DOHH2 (cell line): ENCODE results near the gene P2RY6.

ENCODE experiments used
- H3F3A ChIP-seq: fragments of 200-600 bp; sonication (generic), shearing (Covaris generic); 2 replicates; pipeline ENCODE4 v1.6.0; 2016; ENCODE audit warnings: antibody characterized with exemption, mild to moderate bottlenecking; ENCODE audit not compliant: control insufficient read depth, insufficient read depth
- H3K27ac ChIP-seq: fragments of 200-600 bp; sonication (generic); 2 replicates; pipeline ENCODE4 v1.5.1; 2014; ENCODE audit warnings: low read depth, mild to moderate bottlenecking, low read length, moderate library complexity
- H3K27me3 ChIP-seq: fragments of 200-600 bp; sonication (generic); 2 replicates; pipeline ENCODE4 v1.6.1; 2014; ENCODE audit warnings: mild to moderate bottlenecking, low read length, mixed read lengths; ENCODE audit not compliant: control insufficient read depth
- H3K36me3 ChIP-seq: fragments of 200-600 bp; sonication (generic); 2 replicates; pipeline ENCODE4 v1.6.1; 2014; ENCODE audit warnings: mild to moderate bottlenecking, low read length, moderate library complexity, mixed read lengths; ENCODE audit not compliant: control insufficient read depth
- H3K4me1 ChIP-seq: fragments of 200-600 bp; sonication (generic); 2 replicates; pipeline ENCODE4 v1.6.1; 2014; ENCODE audit warnings: mild to moderate bottlenecking, low read length, mixed read lengths; ENCODE audit not compliant: control insufficient read depth
- H3K4me2 ChIP-seq: fragments of 200-600 bp; sonication (generic); 2 replicates; pipeline ENCODE4 v1.6.0; 2014; ENCODE audit warnings: mild to moderate bottlenecking, low read length, moderate library complexity
- H3K4me3 ChIP-seq: fragments of 200-600 bp; sonication (generic); 2 replicates; pipeline ENCODE4 v1.5.1; 2014; ENCODE audit warnings: mild to moderate bottlenecking, low read length, mixed read lengths
- H3K79me2 ChIP-seq: fragments of 200-600 bp; sonication (generic); 2 replicates; pipeline ENCODE4 v1.6.1; 2014; ENCODE audit warnings: mild to moderate bottlenecking, low read length, mixed read lengths; ENCODE audit not compliant: control insufficient read depth
- H3K9me2 ChIP-seq: fragments of 200-600 bp; sonication (generic); replicated peaks from 2 replicates; pipeline ENCODE4 v1.6.1; 2014; ENCODE audit warnings: mild to moderate bottlenecking, low read length, mixed read lengths; ENCODE audit not compliant: control insufficient read depth
- H3K9me3 ChIP-seq: fragments of 200-600 bp; sonication (generic); 2 replicates; pipeline ENCODE4 v1.6.1; 2014; ENCODE audit warnings: antibody characterized with exemption, low read length, mixed read lengths; ENCODE audit not compliant: control insufficient read depth, insufficient read depth
- H4K20me1 ChIP-seq: fragments of 200-600 bp; sonication (generic); 2 replicates; pipeline ENCODE4 v1.6.0; 2014; ENCODE audit warnings: low read depth, mild to moderate bottlenecking, antibody characterized with exemption, low read length, moderate library complexity; ENCODE audit not compliant: control insufficient read depth, insufficient read depth
- CTCF ChIP-seq: fragments of 200-600 bp; sonication (generic); IDR thresholded peaks from one replicate; pipeline ENCODE4 v1.5.1; 2014; ENCODE audit warnings: antibody characterized with exemption, mild to moderate bottlenecking, low read depth, low read length; ENCODE audit not compliant: poor library complexity, severe bottlenecking
- EZH2phosphoT487 ChIP-seq: fragments of 200-600 bp; sonication (generic); IDR thresholded peaks from 2 replicates; pipeline ENCODE4 v1.6.1; 2017; ENCODE audit warnings: borderline replicate concordance, mild to moderate bottlenecking, antibody characterized with exemption, low read length, moderate library complexity, mixed read lengths

The P2RY6 gene

DNA sequence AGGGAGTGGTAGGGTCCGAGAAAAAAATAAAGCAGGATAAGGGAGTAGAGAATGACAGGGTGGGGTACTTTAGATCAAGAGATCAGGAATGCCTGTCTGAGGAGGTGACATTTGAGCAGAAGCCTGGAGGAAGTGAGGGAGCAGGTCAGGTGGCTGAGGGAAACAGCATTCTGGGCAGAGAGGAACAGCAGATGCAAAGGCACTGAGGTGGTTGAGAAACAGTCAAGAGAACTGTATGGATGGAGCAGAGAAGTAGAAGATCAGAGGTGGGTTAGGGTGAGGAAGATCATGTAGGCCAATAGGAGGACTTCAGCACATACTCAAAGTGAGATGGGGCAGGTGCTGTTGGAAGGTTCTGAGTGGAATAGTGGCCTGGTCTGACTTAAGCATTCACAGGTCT, 44.3 kb downstream of the P2RY6 start:
- H3K27me3 ChIP-seq: no peaks in the 10 kb centered on the region
- H3K4me2 ChIP-seq: no peak overlapping the region
- H3K4me1 ChIP-seq: peaks cover 5% of the 10 kb centered on the region
- no peak for TF ChIP-seq EZH2phosphoT487
- no peak for TF ChIP-seq CTCF
- no peaks in the 10 kb centered on the region for H3K9me2 ChIP-seq
- H3K36me3 ChIP-seq: no peaks in the 10 kb centered on the region
- H3K27ac ChIP-seq: no peak overlapping the region
- H4K20me1 ChIP-seq: no peaks in the 10 kb centered on the region
- no peaks in the 10 kb centered on the region for H3K79me2 ChIP-seq
- no peaks in the 10 kb centered on the region for H3K9me3 ChIP-seq
- no peaks in the 10 kb centered on the region for H3F3A ChIP-seq
- H3K4me3 ChIP-seq: no peak overlapping the region

DNA sequence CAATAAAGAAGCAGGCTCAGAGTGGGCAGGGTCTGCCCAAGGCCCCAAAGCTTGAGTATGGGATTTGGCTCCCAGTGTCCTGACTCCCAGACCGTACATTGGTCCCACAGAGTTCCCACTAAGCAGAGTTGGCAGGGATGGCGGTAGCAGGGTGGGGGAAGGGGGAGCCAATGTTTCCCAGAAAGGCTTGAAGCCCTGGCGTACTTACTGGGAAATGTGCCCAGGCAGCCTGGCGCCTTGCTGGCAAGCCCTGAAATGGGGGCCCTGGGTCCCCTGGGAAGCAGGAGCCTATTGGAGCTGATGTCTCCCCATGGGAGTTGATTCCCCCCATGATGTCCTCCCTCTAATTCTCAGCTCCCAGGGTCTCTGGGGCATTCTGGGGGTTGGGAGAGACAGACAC, 45.2 kb downstream of the P2RY6 start:
- Histone ChIP-seq H3K4me1 (peaks cover 14% of the 10 kb centered on the region), H3K27ac (no peak overlapping the region), H3K9me3 (no peaks in the 10 kb centered on the region), H3K4me3 (no peak overlapping the region), H3K79me2 (no peaks in the 10 kb centered on the region), H3F3A (no peaks in the 10 kb centered on the region), H3K27me3 (no peaks in the 10 kb centered on the region), H3K9me2 (no peaks in the 10 kb centered on the region), H4K20me1 (no peaks in the 10 kb centered on the region), H3K36me3 (no peaks in the 10 kb centered on the region), H3K4me2 (no peak overlapping the region)
- TF ChIP-seq CTCF (no peak), EZH2phosphoT487 (no peak)

DNA sequence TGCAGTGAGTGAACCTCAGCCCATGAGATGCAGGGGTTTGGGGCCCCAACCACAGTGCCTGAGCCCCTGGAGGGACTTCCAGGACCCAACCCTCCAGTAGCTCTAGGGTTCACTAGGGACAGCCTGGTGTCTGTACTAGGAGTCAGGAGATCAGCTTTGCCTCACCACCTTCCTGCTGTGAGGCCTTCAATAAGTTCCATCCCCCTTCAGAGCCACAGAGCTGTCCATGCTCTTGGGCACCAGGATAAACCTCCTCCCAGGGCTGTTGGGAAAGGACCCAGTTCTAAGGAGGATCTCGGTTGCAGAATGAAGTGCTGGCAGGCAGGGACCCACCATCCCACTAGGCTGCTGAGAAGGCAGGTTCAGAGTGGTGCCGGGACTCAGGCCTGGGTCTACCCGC, 45.7 kb downstream of the P2RY6 start:
- H3F3A ChIP-seq: no peaks in the 10 kb centered on the region
- no peak for TF ChIP-seq EZH2phosphoT487
- H3K4me1 ChIP-seq: peaks cover 19% of the 10 kb centered on the region
- H3K9me3 ChIP-seq: no peaks in the 10 kb centered on the region
- H3K4me2 ChIP-seq: no peak overlapping the region
- no peak overlapping the region for H3K4me3 ChIP-seq
- no peaks in the 10 kb centered on the region for H4K20me1 ChIP-seq
- H3K27me3 ChIP-seq: no peaks in the 10 kb centered on the region
- H3K9me2 ChIP-seq: no peaks in the 10 kb centered on the region
- no peaks in the 10 kb centered on the region for H3K79me2 ChIP-seq
- H3K36me3 ChIP-seq: no peaks in the 10 kb centered on the region
- no peak overlapping the region for H3K27ac ChIP-seq

GRCh38 chr11:73318501-73319011, 46.4 kb downstream of the P2RY6 start:
- peaks cover 21% of the 10 kb centered on the region for H3K4me1 ChIP-seq
- no peak overlapping the region for H3K4me3 ChIP-seq
- H3K36me3 ChIP-seq: no peaks in the 10 kb centered on the region
- no peaks in the 10 kb centered on the region for H4K20me1 ChIP-seq
- H3K79me2 ChIP-seq: no peaks in the 10 kb centered on the region
- H3F3A ChIP-seq: no peaks in the 10 kb centered on the region
- no peaks in the 10 kb centered on the region for H3K9me3 ChIP-seq
- H3K27ac ChIP-seq: no peak overlapping the region
- no peak overlapping the region for H3K4me2 ChIP-seq
- H3K27me3 ChIP-seq: no peaks in the 10 kb centered on the region
- no peaks in the 10 kb centered on the region for H3K9me2 ChIP-seq
- no peak for TF ChIP-seq CTCF
- no peak for TF ChIP-seq EZH2phosphoT487
